Measurements from ENCODE around the gene SCLT1. TPM values are rescaled to one million over a fixed set of nuclear protein-coding genes. Genes with fewer than 3 reads are reported as not detected.

Gene SCLT1
- total RNA-seq, 1 experiment from 2014 or later = 13.3 TPM

GRCh38 chr4:128979934-128980333 lies 113.4 kb downstream of the SCLT1 start:
- Histone ChIP-seq H2AFZ (ENCODE audit: low read depth, low read length, poor library complexity, severe bottlenecking) (no peak overlapping the region), H3K4me3 (replicated peaks in 1 of 2; ENCODE audit: low read depth in 1 of 2, low read length in 2 of 2) (no peak overlapping the region), H3K27me3 (ENCODE audit: insufficient read depth, low read length) (no peaks in the 10 kb centered on the region), H3K79me2 (ENCODE audit: insufficient read depth, low read length) (no peaks in the 10 kb centered on the region), H3K9ac (ENCODE audit: low read length) (no peak overlapping the region), H4K20me1 (ENCODE audit: insufficient read depth) (no peaks in the 10 kb centered on the region), H3K9me3 (ENCODE audit: control insufficient read depth in 1 of 2, insufficient read depth in 1 of 2, low read depth in 1 of 2, low read length in 2 of 2) (no peaks in the 10 kb centered on the region), H3K4me1 (ENCODE audit: control insufficient read depth in 1 of 2, insufficient read depth in 2 of 2, low read length in 2 of 2) (0 out of 4 replicates have a peak, but pooled peaks cover 0 to 4% of the 10 kb centered on the region in 2 experiments), H3K27ac (ENCODE audit: low read depth, low read length) (no peak overlapping the region), H3K4me2 (ENCODE audit: low read length) (no peak overlapping the region), H3K9me2 (ENCODE audit: insufficient read depth) (no peaks in the 10 kb centered on the region), H3K36me3 (ENCODE audit: control insufficient read depth in 1 of 2, insufficient read depth in 2 of 2, low read length in 2 of 2) (no peaks in the 10 kb centered on the region)
- BruUV-seq (replicated peaks) = no TSS peak
- ChIA-PET POLR2A (no interaction called here), CTCF (no interaction called here), RAD21 (ENCODE audit: low non-redundant PET in 1 of 2, low total read pairs in 2 of 2, uncharacterized antibody in 2 of 2, unreplicated experiment in 2 of 2) (no interaction called here)
- DNase-seq (ENCODE audit: low read depth, low spot score) (no peak), ATAC-seq (no peak)
- TF ChIP-seq SIN3A (IDR thresholded peaks at IDR 0.05; ENCODE audit: low read depth) = no peak
- no peak for TF ChIP-seq TCF7L2 (IDR thresholded peaks at IDR 0.05; ENCODE audit: borderline replicate concordance, extremely low read depth, insufficient read depth, insufficient read length)
- intact Hi-C loops (cut with micrococcal nuclease) = no loop called here

GRCh38 chr4:128978985-128979384 lies 114.4 kb downstream of the SCLT1 start:
- no peaks in the 10 kb centered on the region; the same call in 1 of the 2 replicates for H4K20me1 ChIP-seq (ENCODE audit: insufficient read depth)
- H3K27ac ChIP-seq (ENCODE audit: low read depth, low read length) = no peak overlapping the region
- ChIA-PET CTCF (no interaction called here), RAD21 (ENCODE audit: low non-redundant PET in 1 of 2, low total read pairs in 2 of 2, uncharacterized antibody in 2 of 2, unreplicated experiment in 2 of 2) (no interaction called here), POLR2A (no interaction called here)
- no TSS peak for BruUV-seq (replicated peaks)
- no peaks in the 10 kb centered on the region for H3K27me3 ChIP-seq (ENCODE audit: insufficient read depth, low read length)
- no peaks in the 10 kb centered on the region for H3K9me2 ChIP-seq (ENCODE audit: insufficient read depth)
- no peak for DNase-seq (ENCODE audit: low read depth, low spot score)
- H3K9me3 ChIP-seq (ENCODE audit: control insufficient read depth in 1 of 2, insufficient read depth in 1 of 2, low read depth in 1 of 2, low read length in 2 of 2) = no peaks in the 10 kb centered on the region
- no peak for TF ChIP-seq POLR2A (IDR thresholded peaks at IDR 0.05; ENCODE audit: borderline replicate concordance, extremely low read depth, insufficient read depth, insufficient read length)
- H3K79me2 ChIP-seq (ENCODE audit: insufficient read depth, low read length) = no peaks in the 10 kb centered on the region
- no peak overlapping the region for H3K4me2 ChIP-seq (ENCODE audit: low read length)
- H3K4me3 ChIP-seq (replicated peaks in 1 of 2; ENCODE audit: low read depth in 1 of 2, low read length in 2 of 2) = no peak overlapping the region
- no peaks in the 10 kb centered on the region for H3K36me3 ChIP-seq (ENCODE audit: control insufficient read depth in 1 of 2, insufficient read depth in 2 of 2, low read length in 2 of 2)
- intact Hi-C loops (cut with micrococcal nuclease) = no loop called here
- no peak overlapping the region for H2AFZ ChIP-seq (ENCODE audit: low read depth, low read length, poor library complexity, severe bottlenecking)
- no peak overlapping the region for H3K9ac ChIP-seq (ENCODE audit: low read length)
- H3K4me1 ChIP-seq (ENCODE audit: control insufficient read depth in 1 of 2, insufficient read depth in 2 of 2, low read length in 2 of 2) = 0 out of 4 replicates have a peak, but pooled peaks cover 0 to 4% of the 10 kb centered on the region in 2 experiments
- ATAC-seq = no peak

GRCh38 chr4:128974136-128974581 lies 119.2 kb downstream of the SCLT1 start:
- ATAC-seq = no peak
- Histone ChIP-seq H3K79me2 (ENCODE audit: insufficient read depth, low read length) (no peaks in the 10 kb centered on the region), H4K20me1 (ENCODE audit: insufficient read depth) (no peaks in the 10 kb centered on the region; the same call in 1 of the 2 replicates), H3K4me3 (replicated peaks in 1 of 2; ENCODE audit: low read depth in 1 of 2, low read length in 2 of 2) (no peak overlapping the region), H3K36me3 (ENCODE audit: control insufficient read depth in 1 of 2, insufficient read depth in 2 of 2, low read length in 2 of 2) (no peaks in the 10 kb centered on the region; a peak in 1 of 4 replicates), H3K27me3 (ENCODE audit: insufficient read depth, low read length) (no peaks in the 10 kb centered on the region), H3K9me3 (ENCODE audit: control insufficient read depth in 1 of 2, insufficient read depth in 1 of 2, low read depth in 1 of 2, low read length in 2 of 2) (no peaks in the 10 kb centered on the region), H3K27ac (ENCODE audit: low read depth, low read length) (no peak overlapping the region), H2AFZ (ENCODE audit: low read depth, low read length, poor library complexity, severe bottlenecking) (no peak overlapping the region), H3K9ac (ENCODE audit: low read length) (no peak overlapping the region), H3K9me2 (ENCODE audit: insufficient read depth) (no peaks in the 10 kb centered on the region), H3K4me2 (ENCODE audit: low read length) (no peak overlapping the region), H3K4me1 (ENCODE audit: control insufficient read depth in 1 of 2, insufficient read depth in 2 of 2, low read length in 2 of 2) (no peaks in the 10 kb centered on the region)
- POLR2A ChIA-PET = no interaction called here
- RAD21 ChIA-PET (ENCODE audit: low non-redundant PET in 1 of 2, low total read pairs in 2 of 2, uncharacterized antibody in 2 of 2, unreplicated experiment in 2 of 2) = no interaction called here
- DNase-seq (ENCODE audit: low read depth, low spot score) = no peak
- no TSS peak for BruUV-seq (replicated peaks)
- CTCF ChIA-PET = no interaction called here
- intact Hi-C loops (cut with micrococcal nuclease) = no loop called here
- TF ChIP-seq ZFX (IDR thresholded peaks at IDR 0.05) (no peak), POLR2A (IDR thresholded peaks at IDR 0.05; ENCODE audit: borderline replicate concordance, extremely low read depth, insufficient read depth, insufficient read length) (no peak), RAD21 (IDR thresholded peaks at IDR 0.05; ENCODE audit: low read depth) (no peak), EZH2 (IDR thresholded peaks at IDR 0.05) (no peak), TCF7L2 (IDR thresholded peaks at IDR 0.05; ENCODE audit: borderline replicate concordance, extremely low read depth, insufficient read depth, insufficient read length) (no peak), YY1 (IDR thresholded peaks at IDR 0.05; ENCODE audit: extremely low read depth, insufficient replicate concordance, low read depth, low read length) (no peak)

All from HCT116 (cell line).